ENCODE results near the gene LHX4.
"Not testable (repeated sequence)": the region's sequence is repeated elsewhere in the genome, so short reads cannot be mapped to it uniquely, and the experiment has no call there.

Gene LHX4

DNA sequence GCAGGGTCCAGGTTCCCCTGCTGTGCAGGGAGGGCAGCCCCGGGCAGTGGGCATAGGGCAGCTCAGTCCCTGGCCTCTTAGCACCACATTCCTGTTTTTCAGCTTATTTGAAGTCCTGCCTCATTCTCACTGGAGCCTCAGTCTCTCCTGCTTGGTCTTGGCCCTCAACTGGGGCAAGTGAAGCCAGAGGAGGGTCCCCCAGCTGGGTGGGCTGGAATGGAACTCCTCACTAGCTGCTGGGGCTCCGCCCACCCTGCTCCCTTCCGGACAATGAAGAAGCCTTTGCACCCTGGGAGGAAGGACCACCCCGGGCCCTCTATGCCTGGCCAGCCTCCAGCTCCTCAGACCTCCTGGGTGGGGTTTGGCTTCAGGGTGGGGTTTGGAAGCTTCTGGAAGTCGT is 32.8 kb upstream of the LHX4 start:
- DNase-seq (ENCODE audit: extremely low read depth, low read depth), result no peak
- TF ChIP-seq, protein P1, sequence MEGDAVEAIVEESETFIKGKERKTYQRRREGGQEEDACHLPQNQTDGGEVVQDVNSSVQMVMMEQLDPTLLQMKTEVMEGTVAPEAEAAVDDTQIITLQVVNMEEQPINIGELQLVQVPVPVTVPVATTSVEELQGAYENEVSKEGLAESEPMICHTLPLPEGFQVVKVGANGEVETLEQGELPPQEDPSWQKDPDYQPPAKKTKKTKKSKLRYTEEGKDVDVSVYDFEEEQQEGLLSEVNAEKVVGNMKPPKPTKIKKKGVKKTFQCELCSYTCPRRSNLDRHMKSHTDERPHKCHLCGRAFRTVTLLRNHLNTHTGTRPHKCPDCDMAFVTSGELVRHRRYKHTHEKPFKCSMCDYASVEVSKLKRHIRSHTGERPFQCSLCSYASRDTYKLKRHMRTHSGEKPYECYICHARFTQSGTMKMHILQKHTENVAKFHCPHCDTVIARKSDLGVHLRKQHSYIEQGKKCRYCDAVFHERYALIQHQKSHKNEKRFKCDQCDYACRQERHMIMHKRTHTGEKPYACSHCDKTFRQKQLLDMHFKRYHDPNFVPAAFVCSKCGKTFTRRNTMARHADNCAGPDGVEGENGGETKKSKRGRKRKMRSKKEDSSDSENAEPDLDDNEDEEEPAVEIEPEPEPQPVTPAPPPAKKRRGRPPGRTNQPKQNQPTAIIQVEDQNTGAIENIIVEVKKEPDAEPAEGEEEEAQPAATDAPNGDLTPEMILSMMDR (IDR thresholded peaks at IDR 0.05; ENCODE audit: low read depth, low read length), result no peak

DNA sequence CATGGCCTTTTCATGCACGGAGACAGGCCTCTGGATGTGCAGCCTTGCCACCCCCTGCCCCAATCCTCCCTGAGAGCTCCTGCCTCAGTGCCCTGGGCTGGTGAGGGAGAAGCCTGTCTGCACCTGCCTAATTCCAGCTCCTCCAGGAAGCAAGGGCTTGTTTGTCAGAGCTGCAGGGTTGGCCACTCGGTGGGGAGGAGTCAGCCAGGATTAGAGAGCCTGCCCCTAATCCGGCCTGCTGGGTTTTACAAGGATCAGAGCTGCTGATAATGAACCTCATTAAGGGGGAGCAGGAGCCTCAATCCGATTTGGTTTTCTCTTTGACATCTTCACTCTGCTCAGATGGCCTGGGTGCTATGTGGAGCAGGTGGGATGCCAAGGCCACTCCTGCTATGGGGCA is 31.9 kb upstream of the LHX4 start:
- DNase-seq (ENCODE audit: extremely low read depth, low read depth), result no peak

DNA sequence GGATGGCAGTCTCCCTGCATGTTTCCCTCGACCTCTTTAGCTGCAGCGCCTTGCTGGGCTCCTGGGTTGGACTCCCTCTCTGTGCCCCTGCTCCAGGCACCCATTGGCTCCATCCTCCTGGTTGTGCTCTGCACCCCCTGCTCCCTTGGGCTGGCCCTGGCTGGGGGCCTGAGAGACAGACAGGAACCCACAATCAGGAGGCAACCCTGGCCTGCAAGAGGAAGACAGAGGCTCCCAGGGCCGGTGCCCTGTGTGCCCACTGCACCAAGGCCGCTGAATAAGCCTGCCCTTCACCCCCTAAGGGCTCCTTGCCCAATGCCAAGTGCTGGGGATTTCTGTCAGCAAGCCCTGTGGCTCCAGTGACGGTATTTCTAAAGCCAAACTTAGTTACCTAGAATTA is 31.5 kb upstream of the LHX4 start:
- TF ChIP-seq, protein P1 (IDR thresholded peaks at IDR 0.05; ENCODE audit: low read depth, low read length), result no peak
- no peak for DNase-seq (ENCODE audit: extremely low read depth, low read depth)

More for the DNA sequence above, 31.9 kb upstream of the LHX4 start:
- TF ChIP-seq, protein P1 (IDR thresholded peaks at IDR 0.05; ENCODE audit: low read depth, low read length), result no peak

DNA sequence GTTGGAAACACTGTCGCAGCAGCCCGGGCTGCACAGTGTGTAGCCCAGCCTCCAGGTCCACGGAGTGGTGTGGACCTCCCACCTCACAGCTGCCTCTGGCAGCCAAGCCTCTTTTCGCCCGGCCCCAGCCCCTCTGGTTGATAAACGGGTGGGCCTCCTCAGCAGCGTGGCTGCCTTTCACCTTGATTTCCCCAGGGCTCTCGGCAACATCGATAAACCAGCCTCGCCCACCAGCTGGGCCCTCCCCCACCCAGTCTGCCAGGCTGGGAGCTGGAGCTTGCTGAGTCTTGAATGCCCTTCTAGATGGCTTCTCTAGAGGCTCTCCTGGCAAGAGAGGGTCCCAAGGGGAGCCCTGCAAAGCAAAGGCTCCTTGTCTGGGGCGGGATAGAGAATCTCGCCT is 31.0 kb upstream of the LHX4 start:
- TF ChIP-seq, protein P1 (IDR thresholded peaks at IDR 0.05; ENCODE audit: low read depth, low read length), result no peak
- DNase-seq (ENCODE audit: extremely low read depth, low read depth), result no peak

DNA sequence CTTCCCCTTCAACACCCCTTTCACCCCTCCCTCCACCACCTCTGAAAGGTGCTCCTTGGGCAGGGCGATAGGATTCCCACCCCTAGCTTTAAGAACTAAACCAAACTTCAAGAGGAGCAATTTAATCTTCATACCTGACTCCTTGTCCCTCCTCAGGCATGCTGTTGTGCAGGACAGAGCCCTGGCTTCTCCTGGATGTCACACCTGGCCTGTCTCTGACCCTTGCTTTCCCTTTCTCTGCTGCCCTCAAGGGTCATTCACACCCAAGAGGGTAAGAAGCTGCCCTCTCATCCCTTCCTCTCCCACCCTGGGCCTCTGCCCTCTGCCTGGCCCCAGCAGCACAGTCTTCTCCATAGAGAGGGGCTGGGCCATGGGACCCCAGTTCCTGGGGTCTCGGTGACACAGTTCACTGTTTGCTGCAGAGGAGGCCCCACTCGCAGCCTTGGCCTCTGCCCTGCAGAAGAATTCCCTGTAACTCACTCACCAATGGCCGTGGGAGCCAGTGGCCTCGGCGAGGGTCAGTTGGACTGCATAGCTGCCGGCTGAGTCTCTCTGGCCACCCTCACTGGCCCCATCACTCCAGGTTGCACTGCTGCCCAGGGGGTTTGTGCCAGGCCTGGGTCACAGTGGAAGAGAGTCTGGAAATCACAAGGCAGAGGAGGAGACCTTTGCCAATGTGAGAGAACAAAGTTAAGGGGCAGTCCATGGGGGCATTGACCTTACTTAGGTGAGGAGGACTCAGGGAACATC is 28.4 kb upstream of the LHX4 start:
- TF ChIP-seq, protein P1 (IDR thresholded peaks at IDR 0.05; ENCODE audit: low read depth, low read length), result no peak
- no peak for DNase-seq (ENCODE audit: extremely low read depth, low read depth)

DNA sequence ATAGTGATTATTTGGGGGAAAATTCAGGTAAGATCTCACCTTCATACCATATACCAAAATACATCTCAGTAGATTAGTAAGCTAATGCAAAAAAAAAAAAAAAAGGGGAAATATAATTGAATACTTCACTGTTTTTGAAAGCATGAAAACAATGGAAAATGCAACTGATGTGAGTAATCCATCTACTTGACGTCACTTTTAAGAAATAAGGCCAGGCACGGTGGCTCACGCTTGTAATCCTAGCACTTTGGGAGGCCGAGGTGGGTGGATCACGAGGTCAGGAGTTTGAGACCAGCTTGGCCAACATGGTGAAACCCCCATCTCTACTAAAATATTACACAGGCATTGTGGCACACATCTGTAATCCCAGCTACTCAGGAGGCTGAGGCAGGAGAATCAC is 27.5 kb upstream of the LHX4 start:
- not testable (repeated sequence) for DNase-seq (ENCODE audit: extremely low read depth, low read depth)

DNA sequence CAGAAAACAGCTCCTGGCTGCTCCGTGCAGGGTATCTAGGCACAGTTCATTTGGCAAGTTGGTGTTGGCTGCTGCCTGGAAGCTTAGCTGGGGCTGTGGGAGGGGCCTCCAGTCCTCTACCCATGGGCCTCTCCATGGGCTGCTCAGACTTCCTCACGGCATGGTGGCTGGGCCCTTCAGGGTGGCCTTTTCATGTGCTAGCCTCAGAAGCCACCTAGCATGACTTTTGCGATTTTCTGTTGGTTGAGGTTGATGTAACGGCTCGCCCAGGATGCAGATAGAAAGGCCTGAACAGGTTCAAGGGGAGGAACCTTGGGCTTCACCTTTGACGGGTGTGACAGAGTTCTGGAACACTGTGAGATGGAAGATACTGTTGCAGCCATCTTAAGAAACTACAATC is 25.8 kb upstream of the LHX4 start:
- TF ChIP-seq, protein P1 (IDR thresholded peaks at IDR 0.05; ENCODE audit: low read depth, low read length), result no peak
- no peak for DNase-seq (ENCODE audit: extremely low read depth, low read depth)

DNA sequence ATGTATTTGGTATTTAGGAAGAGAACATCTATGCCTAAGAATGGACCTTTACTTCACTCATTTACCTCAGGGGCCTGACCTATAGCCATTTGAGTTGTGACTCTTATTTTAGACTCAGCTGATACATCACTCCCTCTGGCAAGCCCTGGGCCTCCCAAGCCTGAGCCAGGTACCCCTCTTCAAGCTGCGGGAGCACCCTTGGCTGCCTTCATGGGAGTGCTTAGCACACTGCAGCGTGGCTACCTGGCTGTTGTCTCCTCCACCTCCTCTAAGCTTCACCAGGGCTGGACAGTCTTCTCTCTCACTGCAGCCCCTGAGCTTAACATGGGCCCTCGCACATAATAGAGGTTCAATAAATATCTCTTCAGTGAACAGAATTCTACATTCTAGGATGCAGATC is 23.5 kb upstream of the LHX4 start:
- DNase-seq (ENCODE audit: extremely low read depth, low read depth), result no peak
- TF ChIP-seq, protein P1 (IDR thresholded peaks at IDR 0.05; ENCODE audit: low read depth, low read length), result no peak
